Stimulated activated naive B cell treated with anti-CD40 and anti-IgM and Interleukin-4, amounts not matched to agents 10 μg/mL and 1 μg/mL and 100 μg/mL, for 72 hours (primary cell): ENCODE measurements around the gene GAS7.
A peak's percentile ranks its signal among the peaks of the same experiment; 100 is the strongest.

Experiments used
- ATAC-seq, 2 donors: fragments of 150-1000 bp; cut with Tn5 transposase; replicated peaks; 2 replicates each; pipeline ENCODE4 v1.10.0; 2021; ENCODE audit warnings: moderate library complexity in 1 of 2
- DNase-seq: peaks from one replicate; pipeline ENCODE4 v3.0.0; 2021
- H3K27ac Mint-ChIP-seq: one replicate; pipeline ENCODE4 v1.8.0; 2022; ENCODE audit warnings: mild to moderate bottlenecking, mixed read lengths
- H3K27me3 Mint-ChIP-seq, 2 donors: one replicate each; pipeline ENCODE4 v1.8.0; 2022; ENCODE audit warnings: mixed read lengths in 2 of 2
- H3K36me3 Mint-ChIP-seq, 2 donors: one replicate each; pipeline ENCODE4 v1.8.0; 2022; ENCODE audit warnings: mixed read lengths in 2 of 2, mild to moderate bottlenecking in 1 of 2
- H3K4me1 Mint-ChIP-seq, 2 donors: one replicate each; pipeline ENCODE4 v1.8.0; 2022; ENCODE audit warnings: mixed read lengths in 2 of 2, mild to moderate bottlenecking in 1 of 2
- H3K4me3 Mint-ChIP-seq, 2 donors: one replicate each; pipeline ENCODE4 v1.8.0; 2022; ENCODE audit warnings: mild to moderate bottlenecking in 2 of 2, mixed read lengths in 2 of 2, moderate library complexity in 1 of 2
- H3K9me3 Mint-ChIP-seq, 2 donors: one replicate each; pipeline ENCODE4 v1.8.0; 2022; ENCODE audit warnings: mixed read lengths in 2 of 2, mild to moderate bottlenecking in 1 of 2

The GAS7 gene

DNA sequence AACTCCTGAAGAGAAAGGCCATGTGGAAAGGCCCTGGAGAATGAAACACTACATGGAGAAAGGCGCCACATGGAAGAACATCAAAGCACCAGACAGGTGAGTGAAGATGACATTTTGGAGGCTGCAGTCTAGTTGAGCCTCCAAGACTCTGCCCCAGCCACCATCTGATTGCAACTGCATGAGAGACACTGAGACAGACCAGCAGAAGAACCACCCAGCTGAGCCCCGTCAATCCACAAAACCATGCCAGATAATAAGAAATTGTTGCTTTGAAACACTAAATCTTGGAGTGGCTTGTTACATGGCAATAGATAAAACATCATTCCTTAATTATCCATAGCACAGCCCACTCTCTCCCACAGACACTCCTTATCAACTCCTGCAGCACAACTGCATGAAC lies 4.8 kb downstream of the GAS7 start:
- no peak overlapping the region for H3K4me3 Mint-ChIP-seq
- H3K9me3 Mint-ChIP-seq, result peaks cover 15 to 20% of the 10 kb centered on the region in 2 donors
- peaks cover 0 to 11% of the 10 kb centered on the region in 2 donors for H3K27me3 Mint-ChIP-seq
- DNase-seq (no peak), ATAC-seq (no peak)
- H3K36me3 Mint-ChIP-seq, result peaks cover 21 to 33% of the 10 kb centered on the region in 2 donors
- peaks cover 2 to 17% of the 10 kb centered on the region in 2 donors for H3K4me1 Mint-ChIP-seq
- no peak overlapping the region for H3K27ac Mint-ChIP-seq

DNA sequence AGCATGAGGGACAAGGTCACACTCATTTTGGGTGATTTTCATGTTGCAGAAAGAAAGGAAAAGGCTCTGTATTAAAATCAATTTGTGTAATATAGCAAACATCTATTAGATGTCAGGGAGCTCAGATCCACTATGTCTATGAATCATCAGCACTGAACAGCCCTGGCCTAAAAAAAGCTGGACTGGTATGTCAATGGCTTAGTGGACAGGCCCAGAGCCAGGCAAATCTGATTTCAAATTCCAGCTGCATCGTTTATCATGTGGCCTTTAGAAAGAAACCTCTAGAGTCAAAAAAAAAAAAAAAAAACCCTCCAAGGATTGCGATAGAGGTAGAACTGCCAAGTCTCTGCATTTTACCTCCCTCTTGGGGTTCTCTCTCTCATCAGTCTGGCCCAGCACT lies 5.4 kb downstream of the GAS7 start:
- Mint-ChIP-seq H3K4me3 (no peak overlapping the region), H3K27ac (no peak overlapping the region), H3K4me1 (peaks cover 2 to 17% of the 10 kb centered on the region in 2 donors), H3K27me3 (peaks cover 0 to 7% of the 10 kb centered on the region in 2 donors), H3K9me3 (peaks cover 15 to 20% of the 10 kb centered on the region in 2 donors), H3K36me3 (peaks cover 21 to 33% of the 10 kb centered on the region in 2 donors)
- no peak for DNase-seq
- no peak for ATAC-seq

DNA sequence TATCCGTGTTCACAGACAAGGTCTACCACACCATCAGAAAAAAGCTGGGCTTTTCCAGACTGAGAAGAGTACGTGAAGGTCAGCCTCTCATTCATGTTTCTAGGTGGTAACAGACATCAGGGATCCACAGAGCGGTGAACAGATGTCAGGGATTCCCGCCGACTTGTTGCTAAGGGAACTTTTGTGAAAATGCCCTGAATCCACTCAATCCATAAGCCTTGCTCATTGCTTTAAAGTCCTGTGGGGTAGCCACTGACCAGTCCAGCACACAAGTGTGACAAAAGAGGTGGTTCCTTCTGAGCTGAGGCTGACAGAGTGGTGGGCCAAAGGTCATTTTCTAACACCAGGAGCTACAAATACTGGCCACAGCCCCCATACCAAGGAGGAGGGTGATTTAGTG lies 5.9 kb downstream of the GAS7 start:
- ATAC-seq (no peak), DNase-seq (no peak)
- H3K36me3 Mint-ChIP-seq, result peaks cover 21 to 33% of the 10 kb centered on the region in 2 donors
- H3K27ac Mint-ChIP-seq, result no peak overlapping the region
- H3K4me1 Mint-ChIP-seq, result peaks cover 2 to 17% of the 10 kb centered on the region in 2 donors
- peaks cover 15 to 20% of the 10 kb centered on the region in 2 donors for H3K9me3 Mint-ChIP-seq
- H3K27me3 Mint-ChIP-seq, result peaks cover 0 to 5% of the 10 kb centered on the region in 2 donors
- H3K4me3 Mint-ChIP-seq, result no peak overlapping the region

DNA sequence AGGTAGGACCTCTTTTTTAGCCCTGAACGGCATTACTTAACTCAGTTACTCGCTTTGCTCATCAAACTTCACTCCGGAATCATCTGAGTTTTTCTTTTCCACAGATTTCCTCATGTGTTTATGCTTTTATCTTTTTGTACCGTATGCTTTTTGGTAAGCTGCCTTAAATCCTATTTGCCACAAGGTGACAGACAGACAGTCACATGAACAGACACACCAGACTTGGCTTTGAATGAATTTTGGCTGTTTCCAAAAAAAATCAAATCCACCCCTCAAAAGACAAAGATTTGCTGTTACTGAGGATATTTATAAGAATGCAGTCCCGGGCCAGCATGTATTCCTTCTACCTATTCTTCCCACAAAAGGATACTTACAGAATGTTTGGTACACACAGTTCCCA lies 10.9 kb downstream of the GAS7 start:
- Mint-ChIP-seq H3K4me3 (no peak overlapping the region), H3K36me3 (no peaks in the 10 kb centered on the region), H3K27me3 (no peaks in the 10 kb centered on the region), H3K27ac (no peak overlapping the region), H3K9me3 (no peaks in the 10 kb centered on the region), H3K4me1 (peaks cover 6% of the 10 kb centered on the region in 2 donors)
- DNase-seq (no peak), ATAC-seq (no peak)

DNA sequence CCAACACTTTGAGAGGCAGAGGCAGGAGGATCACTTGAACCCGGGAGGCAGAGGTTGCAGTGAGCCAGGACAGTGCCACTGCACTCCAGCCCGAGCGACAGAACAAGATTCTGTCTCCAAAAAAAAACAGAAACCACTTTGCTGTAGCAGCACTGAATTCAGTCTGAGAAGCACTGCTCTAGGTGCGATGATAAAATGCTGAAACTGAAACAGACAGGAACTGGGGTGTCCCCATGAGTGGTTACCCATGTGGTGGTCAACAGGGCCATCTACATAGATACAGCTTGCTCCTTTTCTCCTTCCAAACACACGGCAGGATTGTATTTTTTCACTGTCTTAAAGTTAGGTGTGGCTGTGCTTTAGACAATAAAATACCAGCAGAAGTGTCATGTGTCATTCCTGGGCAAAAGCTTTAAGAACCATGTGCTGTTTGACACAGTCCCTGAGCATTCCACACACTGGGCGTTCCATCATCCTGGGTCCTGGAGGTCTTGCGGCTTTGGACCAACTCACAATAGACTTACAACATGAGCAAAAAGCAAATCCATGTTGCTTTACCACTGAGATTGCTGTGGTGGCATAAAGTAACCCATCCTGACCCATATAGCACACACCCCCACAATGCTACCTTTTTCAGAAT lies 11.5 kb downstream of the GAS7 start:
- H3K36me3 Mint-ChIP-seq, result no peaks in the 10 kb centered on the region
- no peak for DNase-seq
- H3K27ac Mint-ChIP-seq, result no peak overlapping the region
- no peaks in the 10 kb centered on the region for H3K9me3 Mint-ChIP-seq
- no peak overlapping the region for H3K4me3 Mint-ChIP-seq
- H3K4me1 Mint-ChIP-seq, result peaks cover 6% of the 10 kb centered on the region in 2 donors
- no peaks in the 10 kb centered on the region for H3K27me3 Mint-ChIP-seq
- no peak for ATAC-seq

DNA sequence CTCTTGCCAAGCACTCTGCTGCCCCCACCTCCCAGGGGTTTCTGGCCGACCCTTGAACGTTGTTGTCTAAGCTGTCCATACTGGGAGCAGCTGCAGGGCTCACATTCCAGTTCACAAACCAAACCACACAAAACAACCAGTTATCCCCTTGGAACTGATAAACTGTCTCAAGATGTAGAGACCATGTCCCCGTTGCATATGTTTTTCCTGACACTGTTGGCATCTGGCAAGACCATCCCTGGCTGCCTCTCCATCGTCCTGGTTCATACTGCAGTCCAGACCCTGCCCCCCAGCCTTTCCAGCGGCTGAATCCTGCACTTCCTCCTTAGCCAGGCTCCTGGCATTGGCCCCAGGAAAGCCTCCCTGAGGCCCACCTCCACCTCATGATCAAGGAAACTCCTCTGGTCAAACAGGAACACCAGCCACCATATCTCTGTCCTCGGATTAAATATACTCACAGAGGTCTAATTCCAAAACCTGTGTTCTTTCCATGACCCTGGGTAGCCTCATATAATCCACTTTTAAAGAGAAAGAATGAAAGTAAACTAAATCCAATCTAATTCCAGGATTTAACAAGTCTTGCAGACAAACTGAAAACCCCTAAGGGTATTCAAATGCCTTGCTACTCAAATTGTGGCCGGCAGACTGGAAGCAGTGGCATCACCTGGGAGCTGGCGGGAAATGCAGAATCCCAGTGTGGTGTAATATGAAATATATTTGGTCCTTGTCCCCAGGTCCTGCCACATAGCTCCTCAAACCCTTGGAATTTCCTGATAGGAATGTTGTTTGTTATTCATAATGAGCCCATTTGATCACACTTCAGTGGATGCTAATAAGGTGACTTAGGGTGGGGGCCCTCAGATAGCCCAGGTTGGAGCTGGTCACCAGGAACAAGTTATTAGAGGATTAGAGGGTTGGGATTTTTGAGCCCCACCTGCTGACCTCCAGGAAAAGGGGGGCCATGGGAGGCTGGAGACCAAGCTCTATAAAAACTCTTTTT lies 14.2 kb downstream of the GAS7 start:
- H3K36me3 Mint-ChIP-seq, result no peaks in the 10 kb centered on the region
- no peak overlapping the region for H3K27ac Mint-ChIP-seq
- ATAC-seq (no peak), DNase-seq (no peak)
- H3K9me3 Mint-ChIP-seq, result no peaks in the 10 kb centered on the region
- H3K4me1 Mint-ChIP-seq, result peaks cover 6% of the 10 kb centered on the region in 2 donors
- H3K27me3 Mint-ChIP-seq, result no peaks in the 10 kb centered on the region
- no peak overlapping the region for H3K4me3 Mint-ChIP-seq

DNA sequence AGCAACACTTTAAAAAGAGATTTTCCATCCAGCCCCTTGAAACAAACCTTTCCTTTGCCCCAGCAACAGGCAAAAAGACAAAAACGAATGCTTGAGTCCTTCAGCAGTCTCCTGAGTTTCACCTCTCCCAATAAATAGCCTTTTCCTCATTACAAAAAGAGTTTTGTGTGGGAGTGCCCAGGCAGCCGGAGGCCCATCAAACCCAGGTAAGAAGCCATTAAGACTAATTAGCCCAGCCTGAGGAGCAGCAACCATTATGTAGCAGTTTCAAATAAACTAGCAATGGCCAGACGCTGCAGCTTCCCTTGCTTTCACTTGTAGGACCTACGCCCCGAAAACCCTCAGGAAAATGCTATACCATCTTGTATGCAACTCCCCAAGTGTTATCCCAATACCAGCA lies 15.6 kb downstream of the GAS7 start:
- no peaks in the 10 kb centered on the region for H3K27me3 Mint-ChIP-seq
- H3K36me3 Mint-ChIP-seq, result no peaks in the 10 kb centered on the region
- no peak for ATAC-seq
- H3K9me3 Mint-ChIP-seq, result no peaks in the 10 kb centered on the region
- DNase-seq, result no peak
- peaks cover 11 to 17% of the 10 kb centered on the region in 2 donors for H3K4me1 Mint-ChIP-seq
- H3K27ac Mint-ChIP-seq, result no peak overlapping the region
- H3K4me3 Mint-ChIP-seq, result no peak overlapping the region

DNA sequence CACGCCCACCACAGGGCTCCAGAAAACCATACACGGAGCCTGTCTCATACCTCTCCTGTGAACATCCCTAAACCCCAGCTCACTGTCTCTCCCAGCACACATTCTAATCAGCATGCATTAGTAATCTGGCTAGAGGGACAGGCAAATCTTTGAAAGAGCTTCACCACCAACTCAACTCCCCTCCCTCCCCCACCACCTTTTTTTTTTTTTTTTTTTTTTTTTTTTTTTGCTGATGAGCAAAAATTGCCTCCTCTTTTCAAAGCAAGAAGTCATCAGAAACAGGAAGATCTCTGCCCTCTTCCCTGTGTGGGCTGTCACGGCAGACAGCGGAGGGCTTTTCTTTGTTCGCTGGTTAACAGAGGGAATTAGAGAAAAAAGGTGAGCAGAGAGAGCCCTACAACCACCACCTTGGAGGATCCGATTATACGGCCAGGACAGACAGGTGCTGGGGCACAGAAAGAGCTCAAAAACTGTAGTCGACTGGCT lies 19.9 kb downstream of the GAS7 start:
- no peak for DNase-seq
- peaks cover 8 to 18% of the 10 kb centered on the region in 2 donors for H3K4me1 Mint-ChIP-seq
- H3K36me3 Mint-ChIP-seq, result no peaks in the 10 kb centered on the region
- no peak overlapping the region for H3K4me3 Mint-ChIP-seq
- H3K27me3 Mint-ChIP-seq, result no peaks in the 10 kb centered on the region
- H3K9me3 Mint-ChIP-seq, result no peaks in the 10 kb centered on the region
- no peak for ATAC-seq
- no peak overlapping the region for H3K27ac Mint-ChIP-seq

DNA sequence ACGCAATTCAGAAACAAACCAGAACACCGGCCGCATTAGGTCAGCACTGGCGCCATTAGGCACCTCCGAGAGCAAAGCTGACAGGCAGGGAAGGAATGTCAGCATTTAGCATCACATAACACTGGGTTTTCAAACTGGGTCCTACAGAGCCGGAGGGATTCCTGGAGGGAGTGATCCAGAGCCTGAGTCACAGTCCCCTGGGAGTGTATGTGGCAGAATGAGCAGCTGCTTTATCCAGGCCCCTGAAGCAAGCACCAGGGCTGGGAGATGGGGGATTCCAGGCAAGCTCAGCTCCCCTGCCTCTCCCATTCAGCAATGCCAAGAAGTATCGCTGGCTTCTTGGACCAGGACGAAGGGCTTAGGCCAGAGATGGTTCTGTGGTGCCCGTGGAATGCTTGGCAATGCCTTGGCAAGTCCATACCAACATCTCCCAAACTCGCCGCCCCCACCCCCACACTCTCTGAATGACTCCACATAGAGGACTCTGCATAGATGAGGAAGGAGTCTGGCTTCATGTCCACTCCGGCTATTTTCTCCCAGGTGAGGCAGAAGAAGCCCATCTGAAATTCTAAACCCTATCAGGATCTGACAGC lies 20.4 kb downstream of the GAS7 start:
- H3K27me3 Mint-ChIP-seq, result no peaks in the 10 kb centered on the region
- peaks cover 9 to 23% of the 10 kb centered on the region in 2 donors for H3K4me1 Mint-ChIP-seq
- H3K9me3 Mint-ChIP-seq, result no peaks in the 10 kb centered on the region
- H3K27ac Mint-ChIP-seq, result no peak overlapping the region
- DNase-seq (no peak), ATAC-seq (no peak)
- H3K36me3 Mint-ChIP-seq, result no peaks in the 10 kb centered on the region
- no peak overlapping the region for H3K4me3 Mint-ChIP-seq

DNA sequence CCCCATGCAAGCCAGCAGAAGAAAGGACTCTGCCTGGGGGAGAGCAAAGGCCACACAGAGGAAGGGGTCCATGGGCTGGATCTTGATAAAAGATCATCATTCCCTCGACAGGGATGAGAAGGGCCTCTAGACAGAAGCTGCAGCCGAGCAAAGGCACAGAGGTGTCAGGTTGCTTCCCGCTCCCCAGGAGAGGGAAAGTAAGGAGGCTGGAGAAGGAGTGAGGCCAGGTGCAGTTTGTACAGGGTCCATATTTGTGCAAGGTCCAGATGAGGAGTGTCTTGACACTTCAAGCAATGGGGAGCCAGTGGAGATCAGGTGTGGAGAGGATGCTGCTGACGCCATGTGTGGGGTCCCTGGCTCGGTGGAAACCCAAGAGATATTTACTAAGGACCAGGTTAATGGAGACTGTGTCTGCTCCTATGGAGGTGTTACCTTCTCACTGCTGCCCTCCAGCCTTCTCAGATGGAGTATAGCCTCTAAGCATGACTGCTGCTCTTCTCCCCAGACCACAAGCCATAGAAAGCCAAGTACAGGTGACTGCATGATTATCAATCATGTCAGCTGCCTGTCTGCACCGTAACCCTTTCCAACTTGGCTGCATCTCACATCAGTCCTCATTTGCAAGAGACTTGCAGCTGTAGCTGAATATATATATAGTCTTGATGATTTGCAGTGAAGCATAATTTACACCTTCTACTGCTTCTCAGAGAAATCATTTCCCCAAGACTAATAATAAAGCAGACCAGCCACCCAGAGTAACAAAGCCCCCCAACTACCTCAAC lies 21.1 kb downstream of the GAS7 start:
- Mint-ChIP-seq H3K4me3 (no peak overlapping the region), H3K9me3 (no peaks in the 10 kb centered on the region), H3K36me3 (no peaks in the 10 kb centered on the region), H3K27me3 (no peaks in the 10 kb centered on the region), H3K4me1 (peaks cover 13 to 30% of the 10 kb centered on the region in 2 donors), H3K27ac (no peak overlapping the region)
- DNase-seq, result no peak
- no peak for ATAC-seq

DNA sequence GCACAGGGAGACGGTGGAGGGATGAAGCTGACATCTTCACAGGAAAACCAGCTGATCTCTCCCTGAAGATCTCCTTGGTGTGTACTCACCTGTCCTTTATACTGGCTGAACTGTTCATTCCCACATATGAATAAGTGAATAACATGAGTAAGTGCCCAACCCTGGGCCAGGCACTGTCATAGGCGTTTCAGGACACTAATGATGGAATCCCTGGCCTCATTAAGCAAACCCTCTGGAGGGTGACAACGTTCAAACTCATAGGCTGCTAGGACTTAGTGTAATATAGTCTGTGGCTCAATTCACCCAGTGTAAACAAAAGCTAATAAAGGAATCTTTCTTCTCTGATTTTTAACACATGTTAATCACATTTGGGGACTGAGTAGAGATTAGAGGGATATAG lies 24.5 kb downstream of the GAS7 start:
- ATAC-seq, result no peak
- Mint-ChIP-seq H3K4me1 (peaks cover 35 to 60% of the 10 kb centered on the region in 2 donors), H3K36me3 (peaks cover 1 to 5% of the 10 kb centered on the region in 2 donors), H3K9me3 (peaks cover 0 to 2% of the 10 kb centered on the region in 2 donors), H3K27me3 (no peaks in the 10 kb centered on the region), H3K27ac (no peak overlapping the region), H3K4me3 (no peak overlapping the region)
- DNase-seq, result no peak

DNA sequence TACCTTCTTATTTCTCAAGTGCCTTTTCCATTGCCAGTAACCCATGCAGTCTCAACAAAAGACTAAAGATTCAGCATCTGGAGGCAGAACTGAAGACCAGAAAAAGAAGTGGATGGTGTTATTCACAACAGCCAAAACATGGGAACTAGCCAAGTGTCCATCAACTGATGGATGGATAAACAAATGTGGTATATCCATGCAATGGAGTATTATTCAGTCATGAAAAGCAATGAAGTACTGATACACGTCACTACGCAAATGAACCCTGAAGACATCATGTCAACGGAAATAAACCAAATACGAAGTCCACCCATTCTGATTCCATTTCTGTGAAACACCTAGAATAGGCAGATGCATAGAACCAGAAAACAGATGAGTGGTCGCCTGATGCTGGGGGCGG lies 25.6 kb downstream of the GAS7 start:
- H3K27ac Mint-ChIP-seq, result no peak overlapping the region
- peaks cover 1 to 5% of the 10 kb centered on the region in 2 donors for H3K36me3 Mint-ChIP-seq
- H3K9me3 Mint-ChIP-seq, result peaks cover 0 to 2% of the 10 kb centered on the region in 2 donors
- peaks cover 30 to 55% of the 10 kb centered on the region in 2 donors for H3K4me1 Mint-ChIP-seq
- DNase-seq, result no peak
- no peak for ATAC-seq
- H3K27me3 Mint-ChIP-seq, result no peaks in the 10 kb centered on the region
- no peak overlapping the region for H3K4me3 Mint-ChIP-seq

DNA sequence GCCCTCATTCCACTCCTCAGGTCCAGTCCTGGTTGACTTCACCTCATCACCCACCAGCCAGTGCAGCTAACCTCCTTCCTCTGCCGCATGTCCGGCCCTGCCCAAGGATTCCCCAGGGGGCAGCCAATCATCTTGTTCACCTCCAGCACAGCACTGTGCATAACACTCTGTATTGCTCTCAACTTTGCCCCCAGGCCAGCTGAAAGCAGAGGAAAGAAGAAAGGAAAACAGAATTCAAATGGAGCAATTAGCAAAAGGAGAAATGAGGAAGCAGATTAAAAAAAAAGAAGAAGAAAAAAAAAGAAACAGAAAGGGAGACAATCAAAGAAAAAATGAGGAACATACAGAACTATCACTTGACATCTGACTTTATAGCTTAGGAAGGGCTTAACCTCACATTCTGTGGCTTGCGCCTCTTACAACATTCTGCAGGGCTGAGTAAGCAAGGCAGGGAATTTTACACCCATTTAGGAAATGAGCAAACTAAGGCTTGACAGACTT lies 26.1 kb downstream of the GAS7 start:
- peak; percentile 88 to 91 for ATAC-seq
- H3K4me3 Mint-ChIP-seq, result peak overlapping the region; percentile 60 to 73
- peaks cover 29 to 50% of the 10 kb centered on the region in 2 donors for H3K4me1 Mint-ChIP-seq

More for the DNA sequence above, 26.1 kb downstream of the GAS7 start:
- no peaks in the 10 kb centered on the region for H3K27me3 Mint-ChIP-seq
- DNase-seq, result peak; percentile 31
- H3K9me3 Mint-ChIP-seq, result peaks cover 0 to 2% of the 10 kb centered on the region in 2 donors
- peak overlapping the region; percentile 4 for H3K27ac Mint-ChIP-seq
- peaks cover 1 to 5% of the 10 kb centered on the region in 2 donors for H3K36me3 Mint-ChIP-seq
